Loucy (cell line): ENCODE results near the gene LRRTM3.

Source experiments
- H2AFZ ChIP-seq: fragments of 200-600 bp; sonication (generic); 2 replicates; pipeline ENCODE4 v1.6.0; 2016; ENCODE audit warnings: antibody characterized with exemption, mild to moderate bottlenecking, low read length, moderate library complexity
- H3F3A ChIP-seq: fragments of 200-600 bp; 2 replicates; pipeline ENCODE4 v1.6.0; 2016; ENCODE audit warnings: antibody characterized with exemption, low read depth, mild to moderate bottlenecking
- H3K27me3 ChIP-seq: fragments of 200-600 bp; sonication (generic); 2 replicates; pipeline ENCODE4 v1.6.1; 2014; ENCODE audit warnings: low read length, mild to moderate bottlenecking; ENCODE audit not compliant: insufficient read depth, poor library complexity, severe bottlenecking
- H3K36me3 ChIP-seq: fragments of 200-600 bp; sonication (generic); 2 replicates; pipeline ENCODE4 v1.6.1; 2016; ENCODE audit warnings: low read length; ENCODE audit not compliant: insufficient read depth
- H3K4me1 ChIP-seq: fragments of 200-600 bp; sonication (generic); 2 replicates; pipeline ENCODE4 v1.5.1; 2014; ENCODE audit warnings: low read length, mild to moderate bottlenecking; ENCODE audit not compliant: insufficient read depth, poor library complexity, severe bottlenecking
- H3K4me2 ChIP-seq: fragments of 200-600 bp; sonication (generic); 2 replicates; pipeline ENCODE4 v1.6.0; 2014; ENCODE audit warnings: antibody characterized with exemption, low read length, low read depth, mild to moderate bottlenecking; ENCODE audit not compliant: poor library complexity, severe bottlenecking
- H3K4me3 ChIP-seq: fragments of 200-600 bp; sonication (generic); 2 replicates; pipeline ENCODE4 v1.5.1; 2014; ENCODE audit warnings: low read length, mild to moderate bottlenecking, mixed read lengths; ENCODE audit not compliant: poor library complexity, severe bottlenecking
- H3K79me2 ChIP-seq: fragments of 200-600 bp; sonication (generic); 2 replicates; pipeline ENCODE4 v1.6.1; 2014; ENCODE audit warnings: low read length; ENCODE audit not compliant: insufficient read depth
- H3K9ac ChIP-seq: fragments of 200-600 bp; sonication (generic); 2 replicates; pipeline ENCODE4 v1.6.0; 2014; ENCODE audit warnings: mild to moderate bottlenecking, low read depth, low read length, moderate library complexity; ENCODE audit not compliant: poor library complexity, severe bottlenecking
- H3K9me2 ChIP-seq: fragments of 200-600 bp; sonication (generic); replicated peaks from 2 replicates; pipeline ENCODE4 v1.6.1; 2016; ENCODE audit warnings: low read depth, low read length, mixed read lengths
- H3K9me3 ChIP-seq: fragments of 200-600 bp; sonication (generic); 2 replicates; pipeline ENCODE4 v1.6.1; 2014; ENCODE audit warnings: mild to moderate bottlenecking, antibody characterized with exemption, low read length, low read depth; ENCODE audit not compliant: insufficient read depth
- H4K20me1 ChIP-seq: fragments of 200-600 bp; sonication (generic); 2 replicates; pipeline ENCODE4 v1.6.0; 2014; ENCODE audit warnings: antibody characterized with exemption, low read length, mild to moderate bottlenecking; ENCODE audit not compliant: insufficient read depth, poor library complexity, severe bottlenecking
- CTCF ChIP-seq: fragments of 200-600 bp; sonication (generic); conservative IDR thresholded peaks from 2 replicates; pipeline ENCODE4 v1.5.1; 2014; ENCODE audit warnings: mild to moderate bottlenecking, antibody characterized with exemption, low read length
- EZH2phosphoT487 ChIP-seq: fragments of 200-600 bp; IDR thresholded peaks from 2 replicates; pipeline ENCODE4 v1.6.1; 2018; ENCODE audit warnings: antibody characterized with exemption, mild to moderate bottlenecking, moderate library complexity, borderline replicate concordance

Gene LRRTM3

GRCh38 chr10:67100951-67101350 is 175.1 kb downstream of the LRRTM3 start:
- Histone ChIP-seq H3F3A (no peaks in the 10 kb centered on the region), H2AFZ (no peak overlapping the region), H3K4me1 (no peaks in the 10 kb centered on the region), H3K9me2 (no peaks in the 10 kb centered on the region), H3K27me3 (no peaks in the 10 kb centered on the region), H3K79me2 (no peaks in the 10 kb centered on the region), H4K20me1 (no peaks in the 10 kb centered on the region), H3K4me2 (no peak overlapping the region), H3K4me3 (no peak overlapping the region), H3K36me3 (no peaks in the 10 kb centered on the region), H3K9ac (no peak overlapping the region), H3K9me3 (no peaks in the 10 kb centered on the region)
- TF ChIP-seq EZH2phosphoT487 (no peak), CTCF (no peak)

DNA sequence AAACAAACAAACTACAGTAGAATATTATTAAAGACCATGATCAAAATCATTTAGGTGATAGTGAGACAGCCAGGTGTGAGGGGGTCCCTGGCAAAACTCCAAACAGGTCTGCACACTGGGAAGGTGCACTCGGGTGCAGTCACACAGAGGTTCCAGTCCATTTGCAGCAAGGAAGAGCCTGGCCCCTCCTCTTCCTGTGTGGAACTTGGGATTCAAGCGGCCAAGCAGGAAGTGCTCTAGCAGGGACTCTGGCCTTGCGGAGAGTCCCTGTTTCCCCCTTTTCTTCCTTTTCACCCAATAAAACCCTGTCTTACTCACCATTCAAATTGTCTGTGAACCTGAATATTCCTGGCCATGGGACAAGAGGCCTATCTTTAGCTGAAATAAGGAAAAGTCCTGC is 181.8 kb downstream of the LRRTM3 start:
- Histone ChIP-seq H3K4me1 (no peaks in the 10 kb centered on the region), H3K9me2 (no peaks in the 10 kb centered on the region), H2AFZ (no peak overlapping the region), H3K27me3 (no peaks in the 10 kb centered on the region), H3K36me3 (no peaks in the 10 kb centered on the region), H3K9ac (no peak overlapping the region), H3K9me3 (no peaks in the 10 kb centered on the region), H3K4me2 (no peak overlapping the region), H3F3A (no peaks in the 10 kb centered on the region), H3K79me2 (no peaks in the 10 kb centered on the region), H3K4me3 (no peak overlapping the region), H4K20me1 (no peaks in the 10 kb centered on the region)
- TF ChIP-seq CTCF (no peak), EZH2phosphoT487 (no peak)

DNA sequence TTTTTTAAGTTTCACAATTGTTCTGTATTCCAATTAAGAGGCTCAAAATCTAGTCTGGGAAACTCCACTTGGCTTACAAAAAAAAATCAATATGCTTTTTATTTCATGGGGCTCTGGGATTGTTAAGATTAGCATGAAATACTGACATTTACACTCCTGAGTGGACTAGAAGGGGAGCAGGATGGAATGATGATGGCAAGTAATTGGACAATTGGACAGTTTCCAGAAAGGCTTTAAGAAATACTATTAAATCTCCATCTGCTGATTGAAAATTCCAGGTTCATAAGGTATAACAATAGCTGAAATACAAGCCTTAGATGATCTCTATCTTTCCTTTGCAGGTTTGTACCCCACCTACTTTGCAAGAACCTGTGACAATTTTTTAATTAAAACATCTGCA is 184.4 kb downstream of the LRRTM3 start:
- TF ChIP-seq CTCF, result no peak
- no peak for TF ChIP-seq EZH2phosphoT487
- Histone ChIP-seq H3K36me3 (no peaks in the 10 kb centered on the region), H3K9ac (no peak overlapping the region)

More for the DNA sequence above, 184.4 kb downstream of the LRRTM3 start:
- Histone ChIP-seq H3K4me1 (no peaks in the 10 kb centered on the region), H2AFZ (no peak overlapping the region), H3K27me3 (no peaks in the 10 kb centered on the region), H3K9me2 (no peaks in the 10 kb centered on the region), H4K20me1 (no peaks in the 10 kb centered on the region), H3K9me3 (no peaks in the 10 kb centered on the region), H3K4me3 (no peak overlapping the region), H3K4me2 (no peak overlapping the region), H3F3A (no peaks in the 10 kb centered on the region), H3K79me2 (no peaks in the 10 kb centered on the region)
